ENCODE results near the gene IGSF10.

IGSF10 gene

GRCh38 chr3:151423091-151423490 lies 37.8 kb downstream of the IGSF10 start:
- no peak for DNase-seq (ENCODE audit: low read depth)

GRCh38 chr3:151421938-151422337 lies 38.9 kb downstream of the IGSF10 start:
- no peak for DNase-seq (ENCODE audit: low read depth)

DNA sequence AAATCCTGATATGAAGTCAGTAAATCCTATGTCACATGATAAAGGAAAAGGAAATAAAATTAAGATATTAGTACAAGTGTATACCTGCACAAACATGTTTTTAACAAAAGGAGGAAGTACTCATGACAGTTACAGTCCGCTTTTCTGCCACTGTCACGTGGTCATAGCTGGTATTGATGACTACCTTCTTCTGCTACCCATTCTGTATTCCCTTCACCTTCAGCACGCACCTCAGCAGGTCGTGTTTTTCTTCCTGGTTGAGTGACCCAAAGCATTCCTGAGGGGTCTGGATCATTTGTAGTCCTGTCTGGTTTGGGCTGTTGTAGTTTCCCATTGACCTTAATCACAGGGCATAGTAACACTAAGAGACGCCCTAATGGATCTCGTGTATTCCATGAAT lies 41.1 kb downstream of the IGSF10 start:
- no peak for DNase-seq (ENCODE audit: low read depth)

DNA sequence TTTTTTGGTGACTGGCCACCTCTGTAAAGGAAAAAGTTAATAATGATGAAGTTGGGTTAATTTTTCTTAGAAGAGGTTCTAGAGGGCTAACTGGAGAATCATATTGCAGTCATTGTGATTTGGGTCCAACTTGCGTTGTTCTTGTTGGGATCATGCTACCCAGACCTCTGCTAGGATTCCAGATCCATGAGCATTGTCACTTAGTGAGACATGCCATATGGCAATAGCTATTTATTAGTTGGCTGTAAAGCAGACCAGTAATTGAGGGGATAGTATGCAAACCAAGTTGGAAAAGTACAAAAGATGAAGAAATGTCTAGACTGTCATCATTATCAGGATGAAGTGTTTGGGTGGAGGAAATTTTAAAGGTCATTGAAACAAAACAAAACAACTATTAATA lies 45.6 kb downstream of the IGSF10 start:
- DNase-seq (ENCODE audit: low read depth) = no peak

DNA sequence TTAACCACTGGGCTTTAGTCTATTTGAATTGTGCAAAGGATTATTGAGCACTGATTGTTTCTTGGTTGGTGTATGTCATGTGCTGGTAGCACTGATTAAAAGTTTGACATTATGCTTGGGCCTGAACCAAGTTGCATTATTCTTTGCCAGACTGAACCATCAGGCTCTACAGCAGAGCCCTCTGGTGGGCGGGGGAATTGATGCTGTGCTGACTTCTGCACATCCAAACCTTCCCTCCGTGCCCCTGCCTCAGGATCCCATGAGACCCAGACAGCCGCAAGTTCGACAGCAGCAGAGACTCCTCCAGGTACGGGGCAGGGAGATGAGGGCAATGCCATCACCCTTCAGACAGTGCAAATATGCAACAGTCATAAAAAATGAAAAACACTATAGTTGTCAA lies 47.9 kb downstream of the IGSF10 start:
- no peak for DNase-seq (ENCODE audit: low read depth)

Measured in stimulated activated CD8-positive, alpha-beta memory T cell treated with anti-CD3 and anti-CD28 coated beads, Interleukin-15, amount 100 ng/mL, for 1 hour (primary cell).